ENCODE results near the gene ZNF511.

DNA sequence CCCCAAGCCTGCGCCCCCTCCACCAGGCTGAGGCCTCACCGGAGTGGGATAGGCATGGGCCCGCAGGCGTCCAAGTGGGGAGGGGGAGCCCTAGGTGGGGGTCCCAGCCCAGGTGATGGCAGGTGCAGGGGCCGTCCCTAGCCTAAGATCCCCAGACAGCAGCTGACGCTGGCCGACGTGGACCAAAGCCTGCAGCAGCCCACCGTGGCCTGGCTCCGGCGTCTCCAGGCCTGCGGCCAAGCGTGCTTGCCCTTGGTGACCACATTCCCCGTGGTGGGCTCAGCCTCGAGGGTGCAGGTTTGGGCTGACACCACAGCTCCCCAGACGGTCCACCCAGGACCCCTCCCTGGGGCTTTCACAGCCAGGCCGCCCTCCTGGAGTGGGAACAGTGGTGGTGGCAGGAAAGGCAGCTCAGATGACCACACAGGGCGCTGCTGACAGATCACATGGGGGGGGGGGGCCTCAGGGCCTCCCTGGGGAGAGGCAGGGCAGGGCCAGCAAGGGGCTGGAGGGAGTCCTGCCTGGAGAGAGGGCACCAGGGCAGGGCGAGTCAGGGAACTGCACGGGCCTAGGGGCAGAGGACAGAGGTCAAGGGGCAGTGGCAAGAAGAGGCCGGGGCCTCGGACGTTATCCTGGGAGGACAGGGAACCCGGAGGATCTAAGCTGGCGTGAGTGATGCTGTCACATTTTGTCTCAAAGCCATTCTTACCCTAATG, 31.3 kb upstream of the ZNF511 start:
- TF ChIP-seq, protein P1, sequence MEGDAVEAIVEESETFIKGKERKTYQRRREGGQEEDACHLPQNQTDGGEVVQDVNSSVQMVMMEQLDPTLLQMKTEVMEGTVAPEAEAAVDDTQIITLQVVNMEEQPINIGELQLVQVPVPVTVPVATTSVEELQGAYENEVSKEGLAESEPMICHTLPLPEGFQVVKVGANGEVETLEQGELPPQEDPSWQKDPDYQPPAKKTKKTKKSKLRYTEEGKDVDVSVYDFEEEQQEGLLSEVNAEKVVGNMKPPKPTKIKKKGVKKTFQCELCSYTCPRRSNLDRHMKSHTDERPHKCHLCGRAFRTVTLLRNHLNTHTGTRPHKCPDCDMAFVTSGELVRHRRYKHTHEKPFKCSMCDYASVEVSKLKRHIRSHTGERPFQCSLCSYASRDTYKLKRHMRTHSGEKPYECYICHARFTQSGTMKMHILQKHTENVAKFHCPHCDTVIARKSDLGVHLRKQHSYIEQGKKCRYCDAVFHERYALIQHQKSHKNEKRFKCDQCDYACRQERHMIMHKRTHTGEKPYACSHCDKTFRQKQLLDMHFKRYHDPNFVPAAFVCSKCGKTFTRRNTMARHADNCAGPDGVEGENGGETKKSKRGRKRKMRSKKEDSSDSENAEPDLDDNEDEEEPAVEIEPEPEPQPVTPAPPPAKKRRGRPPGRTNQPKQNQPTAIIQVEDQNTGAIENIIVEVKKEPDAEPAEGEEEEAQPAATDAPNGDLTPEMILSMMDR (IDR thresholded peaks at IDR 0.05): no peak
- TF ChIP-seq POLR2A (IDR thresholded peaks at IDR 0.05): no peak
